Stimulated activated CD8-positive, alpha-beta memory T cell treated with anti-CD3 and anti-CD28 coated beads, Interleukin-7, amount 100 ng/mL, for 4 hours (primary cell): ENCODE measurements around the gene NTM.

ENCODE experiments used
- DNase-seq, 2 donors: peaks; one replicate each; pipeline ENCODE4 v3.0.0-alpha.2; 2020; ENCODE audit warnings: low read depth in 2 of 2

Gene NTM

DNA sequence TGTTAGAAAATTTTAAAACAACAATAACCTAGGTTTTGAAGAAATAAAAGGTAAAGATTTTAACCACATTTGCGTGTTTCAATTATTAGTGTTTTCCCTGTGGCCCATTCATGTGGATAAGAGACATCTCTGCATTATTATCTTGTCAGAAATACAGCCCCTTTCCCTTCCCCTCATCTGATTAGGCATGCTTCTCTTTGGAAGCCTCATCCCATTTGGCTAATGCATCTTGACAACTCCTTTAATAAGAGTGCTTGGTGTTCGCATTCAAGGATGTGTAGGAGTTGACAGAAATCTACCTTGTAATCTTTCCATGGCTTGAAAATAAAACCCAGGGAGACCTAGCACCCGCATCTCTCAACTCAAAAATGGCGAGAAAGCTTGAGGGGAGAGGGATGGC lies 635.5 kb downstream of the NTM start:
- no peak for DNase-seq

DNA sequence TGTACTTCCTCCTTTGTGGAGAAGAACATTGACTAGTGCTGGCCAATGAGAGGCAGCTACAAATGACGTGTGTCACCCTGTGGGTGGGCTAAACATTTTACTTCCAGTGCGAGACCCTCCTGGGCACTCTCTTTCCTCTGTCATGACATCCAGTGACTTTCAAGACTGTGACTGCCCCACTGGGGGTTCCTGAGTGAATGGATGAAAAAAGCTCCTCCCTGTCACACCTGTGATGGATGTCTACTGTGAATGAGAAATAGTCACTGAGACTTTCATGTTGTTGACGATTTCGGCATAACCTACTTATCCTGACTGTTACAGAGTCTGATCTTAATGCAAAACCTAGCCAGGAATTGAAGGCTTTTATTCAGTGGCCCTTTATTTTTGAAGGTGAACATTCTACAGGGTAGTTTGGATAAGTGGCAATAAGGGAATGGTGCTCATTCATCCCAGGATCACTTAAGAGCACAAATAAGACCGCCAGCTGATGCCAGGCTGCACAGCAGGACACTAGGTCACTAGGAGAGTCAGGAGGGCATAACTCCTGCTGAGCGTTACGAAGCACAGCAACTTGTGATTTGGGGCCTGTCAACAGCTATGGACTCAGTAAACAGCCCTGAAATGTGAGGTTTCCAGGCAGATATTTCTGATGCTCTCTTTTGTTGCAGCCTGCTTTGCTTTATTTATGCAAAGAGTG lies 636.6 kb downstream of the NTM start:
- DNase-seq = no peak

DNA sequence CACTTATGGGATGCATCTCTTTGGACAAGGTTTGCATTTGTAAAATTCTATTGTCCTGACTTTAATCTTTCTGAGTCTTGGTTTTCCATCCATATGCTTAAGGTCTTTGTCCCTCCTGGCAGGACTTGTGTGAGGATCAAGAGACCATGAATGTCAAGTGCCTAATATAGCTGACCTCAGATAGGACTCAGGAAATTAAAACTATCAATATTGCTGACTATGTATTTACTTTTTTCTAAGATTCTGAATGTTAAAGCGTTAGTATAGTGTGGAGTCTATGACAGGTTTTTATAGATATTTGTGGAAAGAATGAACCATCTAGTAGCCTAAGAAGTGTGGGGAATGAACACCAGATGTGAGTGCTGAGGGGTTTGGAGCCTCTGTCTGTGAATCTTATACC lies 637.8 kb downstream of the NTM start:
- no peak for DNase-seq

DNA sequence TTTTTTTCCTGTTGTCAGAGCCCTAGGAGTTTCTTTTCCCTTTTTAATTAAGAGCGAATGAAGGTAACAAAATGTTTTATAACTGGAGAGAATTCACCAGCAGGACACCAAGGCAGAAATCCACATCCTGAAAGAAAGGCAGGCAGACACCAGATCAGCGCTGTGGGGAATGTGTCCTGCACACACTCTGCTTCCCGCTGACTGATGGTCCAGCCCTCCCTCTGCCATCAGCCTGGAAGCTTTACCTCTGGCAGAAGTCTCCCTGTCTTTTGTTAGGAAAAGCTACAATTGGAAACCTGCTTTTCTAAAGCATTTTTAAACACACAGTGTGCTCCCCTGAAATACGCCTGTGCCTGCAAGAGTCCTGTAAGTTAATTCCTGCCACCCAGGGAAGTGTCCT lies 638.5 kb downstream of the NTM start:
- no peak for DNase-seq

DNA sequence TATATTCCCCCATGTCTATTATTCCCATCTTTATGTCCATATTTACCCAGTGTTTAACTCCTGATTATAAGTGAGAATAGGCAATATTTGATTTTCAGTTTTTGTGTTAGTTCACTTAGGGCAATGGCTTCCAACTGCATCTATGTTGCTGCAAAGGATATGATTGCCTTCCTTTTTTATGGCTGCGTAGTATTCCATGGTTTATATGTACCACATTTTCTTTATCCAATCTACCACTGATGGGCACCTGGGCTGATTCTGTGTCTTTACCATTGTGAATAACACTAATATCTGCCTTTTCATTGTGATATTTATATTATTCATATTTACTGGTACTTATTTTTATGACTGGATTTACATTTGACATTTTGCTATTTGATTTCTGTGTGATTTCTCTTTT lies 649.6 kb downstream of the NTM start:
- DNase-seq = no peak

DNA sequence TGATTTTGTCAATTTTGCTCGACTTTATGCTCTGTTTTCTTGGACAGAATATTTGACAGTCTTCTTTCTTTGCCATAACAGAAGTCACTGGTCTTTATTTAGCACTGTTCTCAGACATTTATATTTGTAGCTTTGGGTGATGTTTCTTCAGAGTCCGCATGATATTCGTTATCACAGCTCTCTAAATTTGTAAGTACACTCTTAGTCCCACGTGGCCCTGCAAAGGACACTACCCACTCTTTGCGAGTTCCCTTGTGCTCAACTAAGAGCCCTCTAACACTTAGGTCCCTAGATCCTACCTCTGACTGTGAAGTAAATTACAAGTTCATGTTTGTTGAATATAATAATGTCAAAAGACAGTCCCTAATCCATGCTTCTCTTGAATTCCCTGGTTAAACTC lies 651.9 kb downstream of the NTM start:
- no peak for DNase-seq

DNA sequence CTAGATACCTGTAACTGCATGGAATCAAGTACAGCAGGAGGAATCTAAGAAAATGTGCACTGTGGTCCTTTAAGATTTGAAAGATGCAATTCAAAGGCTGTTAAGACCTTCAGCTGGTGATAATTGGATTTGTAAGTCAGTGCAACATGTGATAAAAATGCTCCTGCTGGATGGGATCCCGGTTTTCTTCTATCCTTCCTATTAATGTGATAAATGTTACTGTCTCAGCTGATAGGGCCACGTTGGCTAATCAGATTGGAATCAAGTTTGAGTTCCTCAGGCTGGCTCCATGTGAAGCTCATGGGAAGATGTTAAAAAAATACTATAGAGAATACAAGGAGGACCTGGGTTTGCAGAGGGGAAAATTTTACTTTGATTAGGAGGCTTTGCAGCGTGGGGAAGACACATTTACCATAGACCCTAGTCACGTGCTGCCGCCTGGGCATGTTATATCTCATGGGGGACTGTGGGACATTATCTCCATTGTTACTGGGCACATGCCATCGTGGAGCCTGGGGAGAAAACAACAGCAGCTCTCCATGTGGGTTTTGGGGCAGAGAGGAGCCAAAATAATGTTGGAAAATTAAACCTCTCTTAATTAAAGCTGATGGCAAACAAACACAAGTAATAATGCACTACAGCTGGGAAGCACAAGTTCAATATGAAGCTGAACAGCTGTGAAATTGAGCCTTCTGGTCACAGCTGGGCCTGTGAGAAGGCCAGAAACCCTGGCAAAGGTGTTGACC lies 652.5 kb downstream of the NTM start:
- no peak for DNase-seq

DNA sequence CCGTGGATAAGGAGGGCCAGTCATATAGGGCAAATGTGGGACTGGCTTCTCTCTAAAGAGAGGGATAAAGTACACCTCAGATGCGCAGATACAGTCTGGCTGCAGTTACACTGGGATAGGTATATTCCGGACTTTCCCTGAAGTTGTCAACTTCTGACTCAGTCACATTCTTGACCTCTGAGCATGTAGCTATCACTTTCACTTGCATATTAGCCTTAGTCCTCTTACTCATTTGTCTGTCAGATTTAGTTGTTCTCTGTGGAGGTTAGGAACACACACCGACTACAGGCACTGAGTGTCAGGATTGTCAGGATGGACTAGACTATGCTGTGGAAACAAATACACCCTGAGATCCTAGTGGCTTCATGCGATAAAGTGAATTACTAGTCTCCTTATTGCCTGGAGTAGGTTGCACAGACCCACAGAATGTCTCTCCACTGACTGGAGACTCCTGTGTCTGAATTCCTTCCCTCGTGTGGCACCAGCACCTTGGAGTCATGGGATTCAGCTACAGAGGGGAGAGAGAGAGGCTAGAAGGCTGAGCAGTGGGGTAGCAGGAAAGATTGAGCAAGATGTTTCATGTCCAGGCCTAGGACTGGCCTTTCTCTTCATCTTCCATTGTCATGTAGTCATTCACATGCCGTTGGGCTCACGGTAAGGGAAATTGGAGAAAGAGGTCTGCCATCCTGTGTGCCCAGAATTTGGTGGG lies 654.3 kb downstream of the NTM start:
- no peak for DNase-seq

DNA sequence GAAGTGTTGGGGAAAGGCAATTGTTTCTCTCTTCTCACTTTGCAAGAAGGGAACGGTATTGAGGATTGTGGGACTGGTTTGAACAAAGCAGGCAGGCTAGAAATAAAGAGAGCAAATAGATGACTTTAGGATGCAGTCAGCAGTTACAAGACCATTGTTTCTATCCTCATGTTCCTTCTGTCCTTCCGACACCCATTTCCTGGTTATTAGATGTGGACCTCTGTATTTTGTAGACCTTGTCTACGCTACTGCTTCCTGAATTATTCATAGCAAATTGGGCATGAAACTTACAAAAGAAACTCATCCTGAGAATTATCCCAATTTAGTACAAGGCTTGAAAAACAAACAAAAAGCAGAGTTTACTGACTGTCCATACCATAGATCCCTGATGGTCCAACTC lies 656.3 kb downstream of the NTM start:
- no peak for DNase-seq

DNA sequence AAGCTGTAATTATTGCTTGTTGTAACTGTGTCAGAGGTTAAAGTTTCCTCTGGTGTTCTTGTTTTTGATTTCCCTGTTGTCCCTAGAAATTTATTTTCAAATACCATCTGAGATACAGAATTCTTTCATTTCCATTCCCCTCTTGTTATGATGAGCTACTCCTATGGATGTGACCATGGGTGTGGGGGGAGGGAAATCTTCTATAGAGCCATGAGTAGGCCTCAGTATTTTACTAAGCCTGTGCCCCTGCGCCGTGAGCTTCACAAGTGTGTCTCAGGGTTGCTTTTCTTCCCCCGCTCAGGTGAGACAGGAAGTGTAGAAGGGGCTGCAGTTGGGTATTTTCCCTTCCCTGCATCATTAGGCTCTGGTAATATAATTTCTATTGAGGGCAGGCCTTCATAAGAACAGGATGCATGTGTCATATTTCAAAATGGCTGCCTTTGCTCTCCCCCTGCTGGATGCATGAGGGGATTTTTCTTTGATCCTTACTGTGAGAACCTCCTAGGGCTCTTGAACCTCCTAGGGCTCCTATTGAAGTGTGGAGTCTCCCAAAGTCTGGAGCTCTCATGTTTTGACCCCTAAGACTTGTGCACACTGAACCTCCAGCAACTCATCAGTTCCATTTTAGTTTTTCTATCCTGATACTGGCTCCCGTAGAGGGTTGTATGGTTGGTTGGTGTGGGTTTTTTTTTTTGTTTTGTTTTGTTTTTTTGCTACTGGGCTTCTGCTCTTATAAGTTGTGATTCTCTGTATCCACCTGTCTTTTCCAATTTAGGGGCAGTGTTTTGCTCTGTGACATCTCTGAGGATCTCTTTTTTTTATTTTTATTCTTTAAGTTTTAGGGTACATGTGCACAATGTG lies 658.2 kb downstream of the NTM start:
- DNase-seq = no peak

DNA sequence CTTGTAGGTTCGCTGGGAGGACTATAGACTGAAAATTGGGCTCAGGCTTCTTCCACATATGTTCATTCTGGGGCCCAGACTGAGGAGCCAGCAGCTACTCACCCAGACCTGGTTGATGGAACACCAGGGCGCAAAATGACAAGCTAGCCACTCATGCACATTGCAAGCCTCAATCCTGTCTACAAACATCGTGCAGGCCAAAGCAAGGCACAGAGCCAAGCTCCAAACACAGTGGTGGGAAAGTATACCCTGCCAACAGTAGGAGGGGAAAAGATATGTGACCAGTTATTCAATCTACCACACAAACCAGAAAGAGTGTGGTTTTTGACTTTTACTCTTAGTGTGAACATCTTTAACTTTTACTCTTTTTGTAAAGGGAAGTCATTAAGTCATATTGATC lies 660.5 kb downstream of the NTM start:
- no peak for DNase-seq

DNA sequence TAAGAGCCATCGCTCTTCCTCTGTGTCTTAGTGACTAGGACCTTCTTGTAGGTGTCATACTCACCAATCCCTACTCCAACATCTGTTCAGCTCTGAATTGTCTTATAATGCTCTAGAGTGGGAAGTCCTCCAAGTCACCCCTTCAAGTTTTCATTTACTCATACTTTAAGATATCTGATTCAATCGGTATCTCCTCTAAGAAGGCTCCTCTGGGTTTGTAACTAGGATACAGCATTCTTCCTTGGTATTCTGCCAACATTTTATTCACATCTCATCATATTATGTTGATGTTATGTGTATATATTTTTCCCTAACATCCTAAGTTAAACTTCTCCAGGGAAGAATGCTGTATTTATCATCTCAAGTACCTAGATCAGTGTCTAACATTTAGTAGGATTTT lies 662.1 kb downstream of the NTM start:
- no peak for DNase-seq

DNA sequence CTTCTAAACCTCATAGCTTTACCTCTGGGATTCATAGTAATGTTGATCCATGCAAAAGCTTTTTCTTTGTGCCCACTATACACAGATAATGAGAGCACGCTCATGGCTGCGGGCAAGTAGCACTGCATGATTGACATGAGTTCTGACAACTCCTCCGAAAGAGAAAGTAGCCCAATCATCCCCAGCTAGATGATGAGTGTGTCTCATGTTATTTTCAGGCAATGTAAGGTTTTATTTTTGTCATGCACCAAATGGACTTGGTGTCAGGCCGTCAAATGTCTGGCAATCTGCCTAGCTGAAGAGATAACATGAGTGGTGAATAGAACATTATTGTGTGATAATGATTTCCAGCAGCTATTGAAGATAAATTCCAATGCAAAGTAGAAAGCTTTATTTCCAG lies 662.6 kb downstream of the NTM start:
- DNase-seq = no peak

DNA sequence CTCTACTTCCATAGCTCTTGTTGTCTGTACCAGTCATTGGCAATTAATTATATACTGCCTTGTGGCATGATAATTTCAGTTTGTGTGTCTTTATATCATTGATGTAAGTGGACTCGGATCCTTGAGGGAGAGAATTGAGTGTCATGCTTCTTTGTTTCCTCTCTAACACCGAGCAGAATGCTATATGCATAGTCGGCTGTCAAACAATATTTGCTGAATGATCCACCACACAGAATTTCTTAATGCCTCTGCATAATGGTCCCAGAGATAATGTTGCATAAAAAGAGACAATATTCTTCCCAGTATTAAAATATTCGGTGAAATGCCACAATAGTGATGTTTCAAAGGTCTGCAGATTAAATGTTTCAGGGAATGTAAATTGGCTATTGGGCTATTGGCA lies 664.8 kb downstream of the NTM start:
- DNase-seq = no peak

DNA sequence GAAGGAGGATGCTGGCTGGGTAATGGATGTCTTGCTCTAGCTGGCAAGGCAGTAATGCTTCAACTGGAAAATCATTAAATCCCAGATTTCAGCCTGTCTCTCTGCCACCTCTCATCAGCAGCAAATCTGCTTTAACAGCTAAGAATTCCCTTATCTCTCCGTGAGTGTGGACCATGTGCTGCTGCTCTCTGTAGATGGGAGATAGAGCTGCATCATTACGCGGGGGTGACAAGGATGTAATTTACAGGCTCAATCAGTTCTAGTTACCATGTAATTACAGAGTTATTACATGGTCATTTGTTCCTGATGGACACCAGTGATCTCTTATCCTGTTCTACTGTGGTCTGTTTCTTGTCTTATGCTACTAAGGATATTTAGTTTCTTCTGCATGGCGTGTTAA lies 665.4 kb downstream of the NTM start:
- DNase-seq = no peak

DNA sequence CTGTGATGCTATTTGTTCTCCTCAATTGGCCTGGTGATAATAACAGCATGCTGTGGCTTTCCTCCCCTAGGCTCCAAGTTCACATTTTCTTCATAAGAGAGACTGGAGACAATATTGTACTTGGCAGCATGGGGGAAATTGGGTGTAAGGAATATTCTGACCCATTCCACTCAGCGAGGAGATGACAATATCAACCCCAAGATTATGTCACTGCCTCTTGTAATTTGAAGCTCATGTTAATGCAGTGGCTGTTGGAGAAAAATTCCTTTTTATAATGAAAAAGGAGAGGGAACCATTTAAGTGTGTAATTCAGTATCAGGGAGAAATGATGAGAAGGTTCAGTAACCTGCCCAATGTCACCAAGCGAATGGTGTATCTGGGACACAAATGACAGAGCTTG lies 665.8 kb downstream of the NTM start:
- no peak for DNase-seq

DNA sequence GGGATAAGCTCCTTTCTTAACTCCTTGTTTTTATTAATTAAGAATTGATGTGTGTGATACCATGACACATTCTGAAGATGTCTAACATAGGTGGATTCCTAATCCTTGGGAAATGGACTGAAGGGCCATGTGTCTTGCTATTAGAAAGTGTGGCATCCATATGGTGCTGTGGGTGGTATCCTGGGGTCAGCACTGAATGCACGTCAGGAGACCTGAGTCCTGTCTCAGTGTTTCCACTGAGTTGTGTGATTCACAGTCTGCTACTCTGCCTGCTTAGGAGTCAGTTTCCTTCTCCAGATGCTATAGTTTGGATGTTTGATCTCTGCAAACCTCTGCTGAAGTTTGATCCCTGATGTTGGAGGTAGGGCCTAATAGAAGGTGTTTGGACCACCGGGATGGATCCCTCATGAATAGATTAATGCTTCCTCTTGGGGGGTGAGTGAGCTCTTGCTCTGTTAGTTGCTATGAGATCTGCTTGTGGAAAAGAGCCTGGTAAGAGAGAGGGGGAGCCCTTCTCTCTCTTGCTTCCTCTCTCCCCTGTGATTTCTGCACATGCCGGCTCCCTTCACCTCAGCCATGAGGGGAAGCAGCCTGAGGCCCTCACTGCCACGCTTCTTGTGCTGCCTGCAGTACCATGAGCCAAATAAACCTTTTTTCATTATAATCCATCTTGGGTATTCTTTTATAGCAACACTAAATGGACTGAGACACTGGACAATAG lies 666.5 kb downstream of the NTM start:
- no peak for DNase-seq

DNA sequence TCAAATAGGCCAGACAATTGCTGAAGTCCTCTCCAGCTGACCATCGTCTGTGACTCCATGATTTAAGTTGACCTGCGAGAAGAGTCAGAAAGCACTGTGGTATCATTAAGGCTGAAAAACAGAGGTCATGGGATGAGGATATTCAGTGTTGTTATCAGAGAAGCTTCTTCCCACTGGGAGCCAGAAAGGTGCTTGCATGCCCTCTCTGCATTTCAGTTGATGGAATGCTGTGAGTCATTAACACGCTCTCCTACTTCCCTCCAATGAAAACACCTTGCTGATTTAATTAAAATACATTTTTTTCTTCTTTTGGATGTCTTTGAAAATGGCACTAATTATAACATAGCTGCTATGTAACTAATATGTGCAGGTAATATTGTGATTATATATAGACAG lies 667.0 kb downstream of the NTM start:
- DNase-seq = no peak

DNA sequence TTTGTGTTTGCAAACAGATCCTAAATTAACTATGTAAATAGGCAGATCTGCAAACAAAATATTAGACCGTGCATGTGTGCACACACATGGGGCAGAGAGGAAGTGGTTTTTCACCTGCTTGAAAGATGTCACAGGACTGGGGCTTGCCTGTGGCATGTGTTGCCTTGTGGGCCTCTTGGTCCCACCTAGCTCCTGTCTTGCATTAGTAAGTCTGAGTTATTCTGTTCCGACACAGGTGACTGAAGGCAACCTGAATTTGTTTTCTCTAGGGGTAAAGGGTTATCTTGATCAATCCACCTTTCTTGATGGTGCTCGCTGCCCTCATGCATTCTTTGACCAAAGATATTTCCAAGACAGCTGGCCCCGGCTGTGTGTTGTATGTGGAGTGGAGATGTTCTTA lies 667.5 kb downstream of the NTM start:
- no peak for DNase-seq

DNA sequence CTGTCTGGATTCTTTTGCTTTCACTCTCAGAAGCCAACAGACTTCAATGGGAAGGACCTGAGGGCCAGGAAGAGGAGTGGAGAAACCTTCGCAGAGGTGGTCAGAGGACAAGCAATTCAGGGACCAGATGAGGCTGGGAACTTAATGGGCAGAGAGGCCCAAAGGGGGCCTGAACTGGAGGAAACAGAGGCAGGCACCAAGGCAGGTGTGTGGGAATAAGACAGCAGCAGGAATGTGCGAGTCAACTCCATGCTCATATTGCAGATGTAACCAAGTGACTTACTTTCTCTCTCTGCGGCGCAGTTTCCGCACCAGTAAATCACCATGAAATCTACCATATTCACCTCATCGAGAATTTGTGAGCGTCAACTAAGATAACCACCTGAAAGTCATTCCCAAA lies 669.1 kb downstream of the NTM start:
- DNase-seq = no peak

DNA sequence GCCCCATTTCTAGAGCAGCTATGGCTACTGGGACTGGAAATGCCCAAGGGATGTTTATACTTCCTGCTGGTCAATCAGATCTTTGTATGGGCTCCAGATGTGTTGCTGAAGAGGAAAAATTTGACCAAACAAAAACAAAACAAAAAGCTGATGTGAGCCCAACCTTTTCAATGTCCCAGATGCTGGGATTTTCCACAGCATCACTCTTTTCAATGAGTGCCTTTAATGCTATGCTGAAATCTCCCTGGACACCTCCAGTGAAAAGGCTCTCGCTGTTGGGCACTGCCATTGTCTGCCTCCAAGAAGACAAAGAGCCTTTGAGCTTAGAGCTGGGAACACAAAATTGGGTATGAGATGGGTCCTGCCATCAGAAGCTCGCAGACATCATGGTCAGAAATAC lies 671.9 kb downstream of the NTM start:
- no peak for DNase-seq

DNA sequence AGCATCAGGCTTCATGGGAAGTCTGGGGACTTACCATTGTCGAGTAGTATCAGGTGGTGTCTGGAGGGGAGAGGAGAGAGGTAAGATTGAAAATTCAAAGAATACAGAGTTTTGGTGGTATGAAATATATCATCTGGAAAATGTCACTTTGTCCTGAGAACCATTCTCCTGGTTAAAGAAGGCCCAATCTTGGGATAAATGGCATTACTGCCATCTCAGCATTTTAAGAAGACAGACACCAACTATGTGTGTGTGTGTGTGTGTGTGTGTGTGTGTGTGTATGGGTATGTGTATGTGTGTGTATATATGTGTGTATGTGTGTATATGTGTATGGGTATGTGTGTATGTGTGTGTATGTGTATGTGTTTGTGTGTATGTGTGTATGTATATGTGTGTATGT lies 673.3 kb downstream of the NTM start:
- no peak for DNase-seq
